Stimulated activated CD4-positive, alpha-beta T cell treated with anti-CD3 and anti-CD28 coated beads, Interleukin-1b, Interleukin-23, amount 100 ng/mL, for 1 hour (primary cell): Measurements from ENCODE around the gene ZNF44.

Source experiments
- DNase-seq, 2 donors: peaks; one replicate each; pipeline ENCODE4 v3.0.0-alpha.2; 2020; ENCODE audit warnings: low read depth in 2 of 2

The ZNF44 gene

DNA sequence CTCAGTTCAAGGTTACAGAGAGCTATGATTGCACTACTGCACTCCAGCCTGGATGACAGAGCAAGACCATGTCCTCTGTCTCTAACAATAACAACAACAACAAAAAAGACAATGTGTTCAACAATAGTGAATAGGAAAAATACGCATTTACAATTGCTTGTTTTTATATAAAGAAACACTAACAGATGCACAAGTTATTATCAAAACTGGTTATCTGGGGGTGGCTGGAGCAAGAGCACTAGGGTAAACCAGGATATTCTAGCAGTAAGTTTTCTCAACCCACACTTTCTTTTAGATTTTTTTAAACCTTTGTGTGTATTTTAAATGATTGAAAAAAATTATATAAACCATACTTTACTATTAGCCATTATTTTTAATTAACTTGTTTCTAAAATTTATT is 33.1 kb downstream of the ZNF44 start:
- DNase-seq = no peak

DNA sequence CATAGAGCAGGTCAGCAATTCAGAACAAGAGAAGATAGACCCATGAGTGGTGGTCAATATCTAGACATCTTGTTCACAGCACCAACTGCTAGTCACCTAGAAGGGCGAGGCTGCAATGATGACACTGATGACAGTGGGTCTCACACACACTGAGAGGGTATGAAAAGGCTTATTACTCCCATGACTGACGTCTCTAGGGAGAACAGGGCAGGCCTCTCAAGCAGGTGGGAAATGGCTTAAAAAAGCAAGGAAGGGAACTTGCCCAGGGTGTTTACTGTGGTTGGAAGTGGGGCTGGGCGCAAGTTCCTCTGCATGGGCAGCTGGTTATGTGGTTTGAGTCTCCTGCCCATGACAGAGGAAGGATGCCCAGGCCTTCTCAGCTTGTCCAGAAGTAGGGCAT is 33.8 kb downstream of the ZNF44 start:
- no peak for DNase-seq

DNA sequence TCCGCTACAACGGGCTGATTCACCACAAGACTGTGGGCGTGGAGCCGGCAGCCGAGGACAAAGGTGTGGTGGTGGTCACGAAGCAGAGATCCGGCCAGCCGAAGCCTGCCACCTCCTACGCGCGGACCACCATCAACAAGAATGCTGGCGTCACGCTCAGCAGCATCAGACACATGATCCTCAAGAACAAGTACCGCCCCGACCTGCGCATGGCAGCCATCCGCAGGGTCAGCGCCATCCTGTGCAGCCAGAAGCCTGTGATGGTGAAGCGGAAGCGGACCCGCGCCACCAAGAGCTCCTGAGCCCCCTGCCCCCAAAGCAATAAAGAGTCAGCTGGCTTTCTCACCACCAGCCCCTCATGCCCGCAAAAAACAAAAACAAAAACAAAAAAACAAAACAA is 34.4 kb downstream of the ZNF44 start:
- no peak for DNase-seq

DNA sequence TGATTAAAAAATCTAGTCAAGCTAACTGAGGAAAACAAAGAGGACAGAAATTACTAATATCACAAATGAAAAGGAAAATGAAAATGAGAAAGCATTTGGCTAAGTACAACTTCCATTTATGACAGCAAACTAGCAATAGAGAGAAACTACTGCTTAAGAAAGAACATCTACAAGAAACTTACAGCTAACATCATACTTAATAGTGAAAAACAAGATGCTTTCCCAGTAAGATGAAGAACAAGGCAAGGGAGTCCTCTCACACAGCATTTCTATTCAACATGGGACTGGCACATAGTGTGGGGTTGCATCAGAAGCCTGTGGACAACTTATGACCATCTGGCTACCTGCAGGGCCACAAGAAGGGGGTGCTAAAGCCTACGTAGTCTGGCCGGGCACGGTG is 39.3 kb downstream of the ZNF44 start:
- no peak for DNase-seq

DNA sequence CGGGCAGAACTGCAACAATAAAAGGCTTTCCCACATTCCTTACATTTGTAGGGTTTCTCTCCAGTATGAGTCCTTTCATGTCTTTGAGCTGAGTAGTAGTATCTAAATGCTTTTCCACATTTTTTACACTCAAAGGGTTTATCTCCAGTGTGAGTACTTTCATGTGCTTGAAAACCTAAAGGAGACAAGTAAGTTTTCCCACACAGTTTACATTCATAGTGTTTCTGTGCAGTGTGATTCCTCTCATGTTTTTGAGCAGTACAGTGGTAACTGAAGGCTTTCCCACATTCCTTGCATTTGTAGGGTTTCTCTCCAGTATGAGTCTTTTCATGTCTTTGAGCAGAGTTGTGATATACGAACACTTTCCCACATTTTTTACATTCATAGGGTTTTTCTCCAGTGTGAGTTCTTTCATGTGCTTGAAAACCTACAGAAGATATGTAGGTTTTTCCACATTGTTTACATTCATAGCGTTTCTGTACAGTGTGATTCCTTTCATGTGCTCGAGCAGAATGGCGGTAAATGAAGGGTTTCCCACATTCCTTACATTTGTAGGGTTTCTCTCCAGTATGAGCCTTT is 47.0 kb downstream of the ZNF44 start:
- no peak for DNase-seq

DNA sequence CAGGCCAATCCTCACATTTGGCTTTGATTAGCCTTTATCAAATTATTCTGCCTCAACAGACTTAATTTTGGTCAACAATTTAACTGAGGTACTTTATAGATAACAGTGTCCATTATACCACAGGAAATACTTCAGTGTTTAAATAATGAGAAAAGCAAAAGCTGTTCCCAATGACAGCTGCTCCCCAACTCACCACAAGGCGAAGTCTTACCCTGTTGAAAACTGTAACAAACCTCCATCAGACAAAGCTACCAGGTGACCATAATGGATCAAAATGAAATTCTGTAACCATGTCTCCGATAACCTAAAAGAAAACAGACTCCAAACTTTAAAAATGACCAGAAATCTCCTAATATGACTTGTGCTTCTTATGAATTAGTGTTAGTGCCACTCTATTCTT is 50.3 kb downstream of the ZNF44 start:
- DNase-seq = no peak

DNA sequence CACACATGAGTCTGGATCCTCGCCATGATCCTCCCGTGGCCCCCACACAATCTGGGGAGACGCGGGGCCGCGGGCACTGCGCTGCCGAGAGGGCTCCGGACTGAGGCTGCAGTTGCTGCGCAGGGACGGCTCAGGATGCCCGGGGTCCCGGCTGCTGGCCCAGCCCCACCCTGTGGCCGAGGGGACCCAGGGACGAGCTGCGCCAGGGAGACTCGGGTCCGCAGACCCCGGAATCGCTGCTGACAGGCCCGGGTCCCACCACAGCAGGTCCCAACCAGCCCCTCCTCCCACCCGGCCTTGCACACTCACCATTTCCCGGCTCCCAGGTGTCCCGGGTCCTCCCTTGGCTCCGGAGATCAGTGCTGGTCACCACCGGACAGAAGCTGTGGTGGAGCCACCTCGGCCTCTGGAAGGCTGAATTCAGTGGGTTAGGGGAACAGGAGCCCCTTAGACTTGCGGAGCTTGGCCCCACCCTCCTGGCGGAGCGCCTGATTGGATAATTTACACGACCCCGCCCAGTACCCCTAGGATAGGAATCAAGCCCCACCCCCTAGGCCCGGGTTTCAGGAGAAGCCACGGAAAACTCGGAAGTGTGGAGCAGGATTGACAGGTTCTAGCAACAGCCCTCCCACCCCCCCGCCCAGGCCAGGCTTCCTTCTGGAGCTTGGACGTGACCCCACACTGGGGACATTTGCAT is 57.4 kb downstream of the ZNF44 start:
- DNase-seq = no peak

DNA sequence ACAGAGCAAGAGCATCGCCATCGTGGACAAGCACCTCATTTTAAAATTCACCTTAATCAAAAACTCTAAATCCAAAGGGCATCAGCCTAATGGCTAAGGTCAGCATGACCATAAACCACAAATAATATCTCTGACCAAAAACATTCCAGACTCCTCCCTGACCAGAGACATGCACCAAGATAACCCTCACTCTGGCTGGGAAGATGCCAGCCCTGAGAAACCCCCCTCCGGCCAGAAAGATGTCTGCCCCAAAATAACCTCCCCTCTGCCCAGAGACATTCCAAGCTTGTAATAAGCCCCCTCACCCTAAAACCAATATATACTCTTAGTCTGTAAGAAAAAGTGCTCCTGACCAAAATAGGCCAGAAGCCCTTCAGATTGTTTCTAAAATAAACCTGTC is 61.7 kb downstream of the ZNF44 start:
- no peak for DNase-seq

DNA sequence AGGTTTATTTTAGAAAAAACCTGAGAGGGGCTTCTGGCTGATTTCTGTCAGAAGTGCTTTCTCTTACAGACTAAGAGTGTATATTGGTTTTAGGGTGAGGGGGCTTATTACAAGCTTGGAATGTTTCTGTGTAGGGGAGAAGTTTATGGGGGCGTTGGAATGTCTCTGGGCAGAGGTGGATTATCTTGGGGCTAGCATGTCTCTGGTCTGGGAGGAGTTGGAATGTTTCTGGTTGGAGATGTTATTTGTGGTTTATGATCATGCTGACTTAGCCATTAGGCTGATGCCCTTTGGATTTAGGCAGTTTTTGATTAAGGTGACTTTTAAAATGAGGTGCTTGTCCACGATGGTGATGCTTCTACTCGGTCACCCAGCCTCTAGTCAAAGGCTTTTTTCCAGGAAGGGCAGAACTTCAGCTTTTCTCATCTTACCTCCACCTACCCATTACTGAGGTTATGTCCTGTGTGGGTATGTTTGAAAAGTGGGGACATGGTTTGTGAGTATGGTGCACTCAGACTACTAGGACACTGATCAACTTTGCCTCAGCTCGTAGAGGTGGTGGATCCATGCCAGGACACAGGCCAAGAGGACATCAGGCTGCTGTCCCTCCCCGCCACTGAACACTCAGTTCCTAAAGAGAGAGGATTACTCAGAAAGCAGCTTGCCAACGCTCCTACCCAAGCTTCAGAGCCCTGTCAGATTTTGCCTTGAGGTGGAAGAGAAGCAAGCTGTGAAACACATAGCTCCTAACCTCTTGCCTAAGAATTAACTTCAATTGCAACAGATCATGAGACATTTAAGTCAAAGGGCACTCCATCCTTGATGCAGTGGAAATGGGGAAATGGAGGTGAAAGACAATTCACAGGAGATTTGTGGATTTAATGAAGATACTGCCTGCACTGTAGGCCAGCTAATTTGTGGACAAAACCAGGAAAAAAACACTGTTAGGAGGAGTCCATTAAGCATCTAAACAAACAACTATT is 63.6 kb downstream of the ZNF44 start:
- DNase-seq = no peak

DNA sequence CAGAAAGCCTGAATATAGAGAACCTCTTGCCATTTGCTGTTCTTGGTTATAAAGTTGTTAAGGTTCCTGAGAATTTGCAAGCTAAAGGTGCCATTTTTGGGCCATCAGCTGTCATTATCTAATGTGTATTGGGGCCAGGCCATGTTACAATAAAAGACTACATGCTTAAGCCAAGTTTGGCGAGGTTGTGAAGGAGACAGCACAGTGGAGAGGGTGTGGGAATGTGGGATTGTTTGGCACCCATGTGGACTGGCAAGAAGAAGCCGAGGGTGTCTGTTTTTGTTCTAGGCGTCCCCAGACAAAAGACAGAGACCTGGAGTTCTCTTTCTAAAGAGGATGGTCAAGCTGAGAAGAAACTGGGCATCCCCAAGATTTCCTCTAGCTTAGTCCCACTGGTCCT is 64.7 kb downstream of the ZNF44 start:
- no peak for DNase-seq

DNA sequence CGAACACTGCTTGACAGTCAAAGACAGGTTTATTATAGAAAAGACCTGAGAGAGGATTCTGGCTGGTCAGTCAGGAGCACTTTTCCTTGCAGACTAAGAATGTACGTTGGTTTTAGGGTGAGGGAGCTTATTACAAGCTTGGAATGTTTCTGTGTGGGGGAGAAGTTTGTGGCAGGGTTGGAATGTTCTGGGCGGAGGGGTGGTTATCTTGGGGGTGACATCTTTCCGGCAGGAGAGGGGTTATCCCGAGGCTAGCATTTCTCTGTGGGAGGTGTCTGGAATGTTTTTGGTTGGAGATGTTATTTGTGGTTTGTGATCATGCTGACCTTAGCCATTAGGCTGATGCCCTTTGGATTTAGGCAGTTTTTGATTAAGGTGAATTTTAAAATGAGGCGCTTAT is 70.0 kb downstream of the ZNF44 start:
- DNase-seq = no peak

DNA sequence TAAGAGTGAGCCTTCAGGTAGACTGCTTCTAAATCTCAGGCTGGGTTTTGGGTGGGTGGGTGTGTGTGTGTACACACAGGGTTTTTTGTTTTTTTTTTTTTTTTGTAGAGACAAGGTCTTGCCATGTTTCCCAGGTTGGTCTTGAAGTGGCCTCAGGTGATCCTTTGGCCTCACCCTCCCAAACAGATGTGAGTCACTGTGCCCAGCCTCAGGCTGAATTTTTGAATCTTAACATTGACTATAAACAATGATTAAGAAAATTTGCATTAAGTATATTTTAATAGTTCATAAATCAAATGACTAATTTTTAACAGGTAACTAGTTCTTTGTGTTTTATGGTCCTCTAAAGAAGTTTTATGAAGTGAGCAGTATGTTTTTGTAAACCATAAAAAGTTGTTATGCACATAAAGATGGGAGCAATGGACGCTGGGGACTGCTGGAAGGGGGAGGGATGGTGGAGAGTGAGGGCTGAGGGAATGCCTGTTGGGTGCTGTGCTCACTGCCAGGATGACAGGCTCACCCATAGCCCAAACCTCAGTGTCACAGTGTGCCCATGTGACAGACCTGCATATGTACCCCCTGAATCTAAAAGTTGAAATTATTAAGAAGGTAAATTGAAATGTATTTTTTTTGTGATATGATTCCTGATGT is 71.6 kb downstream of the ZNF44 start:
- DNase-seq = no peak
